CD1c-positive myeloid dendritic cell (primary cell): ENCODE data around the gene DIMT1.

Experiments
- DNase-seq: peaks from one replicate; pipeline ENCODE4 v3.0.0-alpha.2; 2016; ENCODE audit errors: extremely low spot score

The DIMT1 gene

DNA sequence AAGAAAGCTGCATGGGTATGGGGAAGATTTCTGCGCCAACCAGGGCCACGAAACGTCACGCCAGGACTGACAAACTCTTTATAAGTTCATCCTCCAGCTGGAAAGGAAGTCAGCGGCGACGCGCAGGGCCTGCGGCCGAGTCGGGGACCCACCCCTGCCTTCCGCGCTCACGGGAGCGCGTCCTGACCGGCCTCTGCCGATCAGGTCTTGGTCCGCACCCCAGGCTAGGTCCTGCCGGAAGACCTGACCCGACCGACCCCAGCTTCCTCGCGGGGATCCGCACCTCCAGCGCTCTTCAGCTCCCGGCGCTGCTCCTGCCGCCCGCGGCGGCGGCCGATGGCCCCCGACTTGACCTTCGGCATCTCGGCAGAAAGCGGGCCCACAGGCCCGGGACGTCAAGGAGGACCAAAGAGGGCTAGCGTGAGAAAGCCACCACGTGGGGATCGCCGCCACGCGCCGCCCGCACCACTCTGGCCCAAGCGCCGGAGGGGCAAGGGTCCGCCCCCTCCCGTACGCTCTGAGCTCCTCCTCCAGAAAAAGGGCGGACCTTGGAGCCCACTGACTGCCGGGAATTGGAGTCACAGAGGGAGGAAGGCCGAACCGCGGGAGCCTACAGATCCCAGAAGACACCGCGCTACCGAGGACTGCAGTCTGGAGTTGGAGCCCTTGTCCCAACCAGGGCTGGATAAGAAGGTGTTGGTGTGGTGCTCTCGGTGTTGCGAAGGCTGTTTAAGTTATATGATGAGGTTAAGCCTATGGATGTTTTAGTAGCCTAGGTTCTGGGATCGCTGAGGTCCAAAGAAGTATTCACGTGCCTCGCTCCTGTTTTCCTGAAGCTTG, at the start of gene DIMT1:
Gene DIMT1, minus strand, starts transcription at position 495 of the 840 bp plus-strand sequence. Its CDS starts 133 bp downstream, at position 362.
- peak; percentile 98 for DNase-seq

DNA sequence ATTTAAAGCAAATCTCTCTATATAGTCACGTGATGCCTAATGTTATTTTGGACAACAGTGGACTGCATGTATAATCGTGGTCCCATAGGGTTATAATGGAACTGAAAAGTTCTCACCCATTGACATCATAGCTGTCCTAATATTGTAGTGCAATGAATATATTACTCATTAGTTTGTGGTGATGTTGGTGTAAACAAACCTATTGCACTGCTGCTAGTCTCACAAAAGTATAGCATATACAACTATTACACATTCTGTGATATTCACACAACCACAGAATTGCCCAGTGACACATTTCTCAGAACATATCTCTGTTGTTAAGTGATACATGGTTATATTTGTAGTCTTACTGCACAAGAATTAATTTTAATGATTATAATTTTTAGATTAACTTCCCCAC, 46.6 kb upstream of the DIMT1 start:
- no peak for DNase-seq

DNA sequence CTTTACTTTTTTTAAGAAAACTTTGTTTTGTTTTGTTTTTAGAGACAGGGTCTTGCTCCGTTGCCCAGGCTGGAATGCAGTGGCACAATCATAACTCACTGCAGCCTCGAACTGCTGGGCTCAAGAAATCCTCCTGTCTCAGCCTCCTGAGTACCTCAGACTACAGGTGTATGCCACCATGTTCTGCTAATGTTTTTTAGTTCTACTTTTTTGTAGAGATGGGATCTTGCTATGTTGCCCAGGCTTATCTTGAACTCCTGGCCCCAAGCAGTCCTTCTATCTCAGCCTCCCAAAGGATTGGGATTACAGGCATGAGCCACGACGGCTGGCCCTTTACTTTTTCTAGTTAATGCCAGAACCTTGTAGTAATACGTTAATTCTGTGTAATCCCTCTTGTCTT, 44.8 kb upstream of the DIMT1 start:
- no peak for DNase-seq

DNA sequence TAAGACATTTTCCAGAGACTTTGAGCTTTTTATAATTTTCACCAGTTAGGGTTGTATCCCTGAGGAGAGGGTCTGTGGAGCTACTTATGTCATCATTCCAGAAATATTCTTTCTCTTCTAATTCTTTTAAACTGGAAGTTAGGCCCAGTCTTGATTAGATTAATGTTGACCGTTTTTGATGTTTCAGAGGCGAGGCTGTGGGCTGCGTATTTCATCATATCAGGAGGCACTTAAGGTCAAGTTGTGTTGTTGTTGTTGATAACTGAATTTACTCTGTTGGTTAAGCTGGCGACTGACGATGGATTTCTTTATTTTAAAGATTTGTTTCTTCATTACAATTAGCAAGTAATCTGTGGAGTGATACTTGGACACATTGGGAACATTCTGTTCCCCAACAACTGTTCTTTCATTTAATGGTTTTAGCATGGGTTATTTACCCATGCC, 28.9 kb upstream of the DIMT1 start:
- DNase-seq, result no peak

DNA sequence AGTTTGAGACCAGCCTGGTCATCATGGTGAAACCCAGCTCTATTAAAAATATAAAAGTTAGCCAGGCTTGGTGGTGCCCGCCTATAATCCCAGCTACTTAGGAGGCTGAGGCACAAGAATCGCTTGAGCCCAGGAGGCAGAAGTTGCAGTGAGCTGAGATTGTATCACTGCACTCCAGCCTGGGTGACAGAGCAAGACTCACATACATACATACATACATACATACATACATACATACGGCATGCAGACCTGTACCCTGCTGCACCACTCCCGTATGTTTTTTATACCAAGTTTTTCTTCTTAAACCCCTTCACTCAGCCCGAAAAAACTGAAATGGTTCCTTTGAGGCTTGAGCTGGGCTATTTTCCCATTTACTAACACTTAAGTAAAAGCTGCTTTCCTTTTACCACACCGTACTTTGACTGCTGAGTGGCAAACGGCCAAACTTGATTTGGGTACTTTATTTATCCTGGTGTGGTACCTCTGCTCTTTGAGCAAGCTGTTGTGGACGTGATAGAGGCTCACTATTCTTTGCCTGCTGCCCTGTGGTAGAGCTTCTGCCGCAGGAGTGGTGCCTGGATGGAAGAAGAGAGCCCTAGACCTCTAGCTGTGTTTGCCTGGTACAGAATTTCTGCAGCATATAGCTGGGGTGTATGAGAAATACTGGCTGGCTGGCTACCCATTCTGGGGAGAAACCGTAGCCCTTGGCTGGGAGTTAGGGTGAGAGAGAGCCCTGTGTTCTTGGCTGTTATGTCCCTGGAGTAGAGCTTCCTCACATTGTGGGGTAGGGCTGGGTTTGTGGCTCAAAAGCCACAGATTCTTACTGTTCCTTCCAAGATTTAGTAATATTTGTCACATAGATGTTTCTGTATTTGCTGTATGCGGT, 28.3 kb upstream of the DIMT1 start:
- DNase-seq, result no peak

DNA sequence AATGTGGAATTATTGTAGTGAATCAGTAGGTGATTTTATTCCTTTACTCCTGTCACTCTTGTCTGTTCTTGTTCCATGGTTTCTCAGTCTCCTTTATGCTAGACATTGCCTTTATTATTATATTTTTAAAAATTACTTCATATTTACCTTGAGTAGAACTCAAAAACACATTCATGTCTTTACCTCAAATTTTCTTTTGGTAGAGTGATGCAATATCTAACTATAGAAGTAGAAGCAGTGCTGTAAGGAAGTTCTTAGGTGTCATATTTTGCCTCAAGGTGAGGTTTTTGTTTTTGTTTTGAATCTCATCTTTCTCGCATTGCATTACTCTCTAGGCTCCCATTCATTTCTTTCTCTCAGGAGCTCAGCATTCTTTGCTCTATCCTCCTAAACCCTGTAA, 21.1 kb upstream of the DIMT1 start:
- DNase-seq, result no peak

DNA sequence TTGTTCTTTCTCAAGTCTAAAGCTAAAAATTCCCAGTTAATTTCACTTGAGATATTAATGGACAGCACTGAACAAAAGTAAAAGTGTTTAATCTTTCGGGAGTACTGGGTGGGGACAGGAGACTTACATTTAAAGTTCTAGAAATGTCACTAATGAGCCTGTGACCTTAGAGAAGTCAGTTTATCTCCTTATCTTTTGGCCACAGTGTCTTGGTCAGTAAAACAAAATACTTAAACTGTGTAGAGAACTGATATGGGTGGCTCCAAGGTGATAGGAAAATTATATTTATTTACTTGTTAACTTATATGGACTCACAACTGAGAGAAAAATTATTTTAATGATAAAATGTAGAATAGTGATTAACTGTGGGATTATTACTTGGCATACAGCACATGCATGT, 17.7 kb upstream of the DIMT1 start:
- DNase-seq, result no peak

DNA sequence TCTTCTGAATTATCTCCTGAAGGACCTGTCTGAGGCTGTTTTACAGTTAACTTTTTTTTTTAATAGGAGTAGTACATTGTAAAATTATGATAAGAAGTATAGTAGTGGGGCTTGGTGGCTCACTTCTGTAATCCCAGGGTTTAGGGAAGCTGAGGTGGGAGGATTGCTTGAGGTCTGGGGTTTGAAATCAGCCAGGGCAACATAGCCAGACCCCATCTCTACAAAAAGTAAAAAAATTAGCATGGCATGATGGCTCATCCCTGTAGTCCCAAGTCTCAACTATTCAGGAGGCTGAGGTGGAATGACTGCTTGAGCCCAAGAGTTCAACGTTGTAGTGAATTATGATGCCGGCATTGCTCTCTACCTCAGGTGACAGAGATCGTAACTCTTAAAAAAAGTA, 15.9 kb upstream of the DIMT1 start:
- no peak for DNase-seq

DNA sequence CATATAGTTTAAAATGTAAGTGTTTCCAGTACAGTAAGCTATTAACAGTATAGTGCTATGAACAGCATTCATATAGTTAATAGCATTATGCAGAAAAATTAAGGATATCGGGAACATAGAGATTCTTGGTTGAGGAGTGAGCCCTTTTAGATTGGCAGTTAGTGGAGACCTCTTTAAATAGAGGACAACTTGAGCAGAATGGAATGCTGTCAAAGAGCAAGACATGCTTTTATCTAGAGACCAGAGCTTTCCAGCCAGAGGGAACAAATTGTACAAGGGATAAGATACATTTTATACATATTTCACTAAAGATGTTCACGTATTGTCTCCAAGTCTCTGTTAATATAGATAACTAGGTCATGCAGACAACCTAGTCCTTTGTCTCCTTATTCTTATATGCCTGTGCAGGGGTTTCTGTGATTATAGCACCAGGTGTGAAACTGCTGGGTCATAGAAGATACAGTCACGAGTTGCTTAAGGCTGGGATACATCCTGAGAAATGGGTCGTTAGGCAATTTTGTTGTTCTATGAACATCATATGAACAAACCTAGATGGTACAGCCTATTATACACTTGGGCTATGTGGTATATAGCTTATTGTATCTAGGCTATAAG, 14.9 kb upstream of the DIMT1 start:
- no peak for DNase-seq

DNA sequence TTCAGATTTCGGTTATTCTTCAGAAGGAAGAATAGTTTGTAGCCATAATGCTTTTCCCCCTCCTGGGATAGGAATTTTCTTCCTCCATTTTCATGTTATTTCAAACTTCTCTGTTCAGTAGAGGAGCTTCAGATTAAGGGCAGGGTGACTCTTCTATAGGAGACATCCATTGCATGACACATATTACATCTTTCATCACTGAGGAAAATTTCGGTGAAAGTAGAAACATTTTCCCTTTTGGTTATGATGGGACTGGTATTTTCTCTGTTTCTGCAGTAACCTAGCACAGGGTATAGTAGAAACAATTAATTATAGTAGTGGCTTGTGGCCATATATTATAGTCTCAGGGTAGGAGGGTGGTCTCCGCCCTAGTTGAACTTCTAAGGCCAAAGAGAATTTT, 10.0 kb upstream of the DIMT1 start:
- DNase-seq, result no peak

DNA sequence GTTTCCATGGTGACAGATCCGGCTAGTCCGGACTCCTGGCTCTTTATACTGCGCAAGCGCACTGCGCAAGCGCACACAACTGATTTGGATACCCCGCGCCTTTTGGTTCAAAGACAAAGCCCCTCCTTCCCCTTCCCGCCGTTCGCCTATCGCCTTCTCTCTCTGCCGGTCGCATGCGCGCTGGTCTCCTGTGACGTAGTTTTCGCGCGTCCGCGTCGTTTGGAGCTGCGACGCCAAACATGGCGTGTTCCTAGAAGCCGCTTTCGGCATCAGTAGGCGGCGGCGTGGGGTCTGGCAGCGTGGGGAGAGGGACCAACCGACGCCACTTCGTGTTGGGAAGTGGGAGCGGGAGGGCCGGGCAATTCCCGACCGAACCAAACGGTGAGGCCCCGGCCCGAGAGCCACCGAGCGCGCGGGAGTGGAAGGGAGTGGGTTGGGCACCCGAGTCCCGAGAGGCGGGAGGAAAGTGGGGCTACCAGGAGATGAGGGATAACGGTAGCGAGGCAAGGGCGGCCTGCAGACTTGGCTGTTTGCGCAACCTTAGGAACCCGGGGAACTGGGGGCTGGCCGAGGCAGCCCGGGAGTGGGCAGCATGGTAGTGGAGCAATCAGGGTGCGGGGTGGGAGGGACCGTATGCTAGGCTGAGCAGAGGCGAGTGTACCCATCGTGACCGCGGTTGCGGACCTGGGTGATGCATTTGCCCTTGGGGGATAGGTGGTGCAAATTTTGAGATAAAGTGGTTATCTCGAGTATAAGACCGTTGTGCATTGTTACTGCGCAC, 9.0 kb upstream of the DIMT1 start, which contains the start of gene IPO11:
Gene IPO11, plus strand, starts transcription at position 215 of the 781 bp plus-strand sequence. CDS start 24,517 bp downstream, outside the sequence.
- peak; percentile 100 for DNase-seq

DNA sequence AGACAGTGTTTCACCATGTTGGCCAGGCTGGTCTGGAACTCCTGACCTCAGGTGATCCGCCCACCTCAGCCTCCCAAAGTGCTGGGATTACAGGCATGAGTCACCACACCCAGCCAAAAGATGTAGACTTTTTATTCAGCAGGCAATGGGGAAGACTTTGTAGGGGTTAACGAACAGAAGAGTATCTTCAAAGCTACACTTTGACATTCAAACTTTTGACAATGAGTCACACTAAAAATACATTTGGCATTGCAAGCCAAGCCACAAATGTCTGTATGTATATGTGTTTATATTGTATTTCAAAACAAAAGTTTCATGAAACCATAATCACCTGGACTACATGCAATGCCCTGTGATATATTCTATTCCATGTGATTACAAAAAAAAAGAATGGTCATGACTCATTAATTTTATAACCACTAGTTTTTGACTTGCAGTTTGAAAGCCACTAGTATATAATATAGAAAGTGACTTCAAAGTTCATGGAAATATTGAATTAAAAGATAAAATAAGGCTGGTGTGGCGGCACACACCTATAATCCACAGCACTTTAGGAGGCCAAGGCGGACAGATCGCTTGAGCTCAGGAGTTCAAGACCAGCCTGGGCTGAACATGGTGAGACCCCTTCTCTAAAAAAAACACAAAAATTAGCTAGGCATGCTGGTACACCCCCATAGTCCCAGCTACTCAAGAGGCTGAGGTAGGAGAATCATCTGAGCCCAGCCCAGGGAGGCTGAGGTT, 8.3 kb downstream of the DIMT1 start:
- no peak for DNase-seq

DNA sequence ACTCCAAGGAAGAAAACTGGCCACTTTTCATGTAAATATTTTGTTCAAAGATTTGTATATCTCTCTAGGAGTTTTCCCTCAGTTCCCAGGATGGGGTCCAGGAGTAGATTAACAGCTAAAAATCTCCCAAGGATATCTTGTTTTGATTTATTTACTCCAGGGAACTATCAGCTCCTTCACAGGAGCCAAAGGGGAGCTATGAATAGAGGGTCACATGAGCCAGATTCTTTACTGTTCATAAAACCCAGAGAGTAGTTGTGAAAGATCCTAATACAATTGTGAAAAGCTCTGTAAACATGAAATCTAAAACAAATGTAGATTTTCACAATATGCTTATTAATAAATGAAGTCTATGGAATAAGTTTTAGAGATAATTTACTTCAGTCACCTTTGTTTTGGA, 16.9 kb downstream of the DIMT1 start:
- DNase-seq, result no peak

DNA sequence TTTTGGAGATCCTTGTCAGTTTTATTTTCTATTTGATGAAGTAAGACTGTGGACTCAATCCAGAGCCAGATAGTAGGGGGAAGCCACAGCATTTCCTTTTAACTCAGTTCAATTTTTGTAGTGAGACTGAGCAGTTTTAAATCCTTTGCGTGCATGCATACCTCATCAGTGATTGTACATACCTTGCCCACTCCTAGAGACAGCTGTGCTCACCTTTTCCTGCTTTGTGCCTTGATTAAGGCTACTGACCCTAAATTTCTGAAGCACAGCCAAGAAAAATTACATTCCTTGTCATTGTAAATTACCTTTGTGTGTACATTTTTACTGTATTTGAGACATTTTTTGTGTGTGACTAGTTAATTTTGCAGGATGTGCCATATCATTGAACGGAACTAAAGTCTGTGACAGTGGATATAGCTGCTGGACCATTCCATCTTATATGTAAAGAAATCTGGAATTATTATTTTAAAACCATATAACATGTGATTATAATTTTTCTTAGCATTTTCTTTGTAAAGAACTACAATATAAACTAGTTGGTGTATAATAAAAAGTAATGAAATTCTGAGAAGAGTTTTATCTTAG, 17.8 kb downstream of the DIMT1 start:
- DNase-seq, result no peak

DNA sequence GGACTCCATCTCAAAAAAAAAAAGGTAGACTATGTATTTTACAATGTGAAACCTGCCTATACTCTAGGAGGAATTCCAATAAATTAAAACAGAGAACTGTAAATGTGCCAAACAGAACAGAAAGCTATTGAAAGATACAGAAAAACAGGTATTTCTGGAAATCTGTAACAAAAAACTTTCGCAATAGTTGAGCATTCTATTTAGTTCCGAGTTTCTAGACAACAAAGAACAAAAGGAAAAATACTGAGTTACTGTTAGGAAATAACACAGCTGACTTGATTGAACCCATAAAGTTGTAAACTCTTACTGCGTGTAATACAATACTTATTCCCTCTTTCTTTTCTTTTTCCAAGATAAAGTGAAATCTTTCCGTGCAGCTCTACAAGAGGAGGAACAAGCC, 18.6 kb downstream of the DIMT1 start:
- DNase-seq, result no peak

DNA sequence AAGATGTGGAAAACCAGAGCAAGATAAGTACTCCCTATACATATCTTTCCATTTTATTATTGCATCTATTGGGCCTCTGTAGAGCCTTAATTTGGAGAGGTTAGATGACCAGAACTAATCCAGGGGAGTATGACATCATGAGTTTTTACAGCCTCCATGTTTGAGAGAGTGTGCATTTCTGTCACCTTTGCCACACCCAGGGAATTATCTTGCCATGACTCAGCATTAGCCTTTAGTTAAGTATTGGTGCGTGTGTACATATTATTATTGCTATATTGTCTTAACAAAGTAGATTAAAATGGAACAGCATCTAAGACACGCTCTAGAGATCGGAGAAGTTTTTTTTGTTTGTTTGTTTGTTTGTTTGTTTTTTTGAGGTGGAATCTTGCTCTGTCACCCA, 27.6 kb downstream of the DIMT1 start:
- DNase-seq, result no peak

DNA sequence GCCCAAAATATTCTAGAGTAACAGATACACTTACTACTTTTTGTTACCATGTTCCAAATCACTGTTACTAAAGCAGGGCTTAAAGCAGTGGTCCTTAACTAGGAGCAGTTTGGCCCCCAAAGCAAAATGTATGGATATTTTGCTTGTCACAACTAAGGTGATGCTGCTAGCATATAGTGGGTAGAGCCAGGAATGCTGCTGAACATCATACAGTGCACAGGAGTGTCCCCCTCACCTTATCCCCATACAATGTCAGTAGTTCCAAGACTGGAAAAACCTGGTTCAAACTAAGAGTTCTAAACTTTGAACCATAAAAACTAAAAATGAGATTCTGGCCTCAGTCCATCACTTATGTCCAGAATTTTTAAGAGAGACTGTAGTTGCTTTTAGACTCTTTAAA, 28.1 kb downstream of the DIMT1 start:
- DNase-seq, result no peak

DNA sequence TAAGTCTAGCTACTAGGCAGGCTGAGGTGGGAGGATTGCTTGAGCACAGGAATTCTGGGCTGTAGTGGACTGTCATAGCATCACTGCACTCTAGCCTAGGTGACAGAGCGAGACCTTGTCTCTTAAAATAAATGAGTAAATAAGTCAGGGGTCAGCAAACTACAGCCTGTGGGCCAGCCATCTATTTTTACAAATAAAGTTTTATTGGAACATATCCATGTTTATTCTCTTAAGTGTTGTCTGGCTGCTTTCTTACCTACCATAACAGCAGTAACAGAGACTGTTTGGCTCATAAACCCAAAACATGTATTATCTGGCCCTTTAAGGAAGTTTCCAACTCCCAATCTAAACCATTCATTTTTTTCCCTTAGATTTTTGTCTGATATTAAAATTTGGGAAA, 29.6 kb downstream of the DIMT1 start:
- no peak for DNase-seq

DNA sequence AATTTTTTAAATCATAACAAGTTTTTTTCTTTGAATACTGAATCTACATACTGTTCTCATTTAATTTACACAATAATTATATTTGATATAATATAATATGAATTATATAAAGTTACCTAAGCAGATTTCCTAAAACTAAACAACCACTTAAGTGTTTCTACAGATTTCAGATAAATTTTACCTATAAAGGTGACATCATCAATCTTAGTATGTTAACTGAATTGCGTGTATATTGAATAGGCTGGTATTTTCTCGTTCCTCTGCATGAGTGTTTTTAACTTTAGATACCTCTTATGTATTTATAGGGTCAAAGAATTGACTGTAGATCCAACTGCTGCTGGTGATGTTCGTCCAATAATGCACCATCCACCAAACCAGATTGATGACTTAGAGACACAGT, 30.3 kb downstream of the DIMT1 start:
- no peak for DNase-seq

DNA sequence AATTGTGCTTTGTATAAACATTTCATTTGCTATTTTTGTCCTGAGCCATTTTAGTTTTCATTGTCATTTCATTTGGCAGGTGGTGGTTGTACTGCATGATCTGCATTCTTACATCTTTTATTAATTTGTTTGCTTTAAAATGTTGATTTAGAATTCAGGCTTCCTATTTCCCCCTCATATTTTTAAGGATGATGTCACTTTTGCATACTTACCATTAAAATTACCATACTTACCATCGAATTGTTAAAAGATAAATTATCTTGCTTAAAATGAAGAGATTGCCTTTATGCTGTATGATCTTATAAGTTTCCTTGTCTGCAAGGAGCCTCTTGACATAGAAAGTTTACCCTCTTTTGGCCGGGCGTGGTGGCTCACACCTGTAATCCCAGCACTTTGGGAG, 31.1 kb downstream of the DIMT1 start:
- no peak for DNase-seq
